DOHH2 (cell line): ENCODE measurements around the gene RASGRP1.

ENCODE experiments used
- H3F3A ChIP-seq: fragments of 200-600 bp; sonication (generic), shearing (Covaris generic); 2 replicates; pipeline ENCODE4 v1.6.0; 2016; ENCODE audit warnings: antibody characterized with exemption, mild to moderate bottlenecking; ENCODE audit not compliant: control insufficient read depth, insufficient read depth
- H3K27ac ChIP-seq: fragments of 200-600 bp; sonication (generic); 2 replicates; pipeline ENCODE4 v1.5.1; 2014; ENCODE audit warnings: low read depth, mild to moderate bottlenecking, low read length, moderate library complexity
- H3K27me3 ChIP-seq: fragments of 200-600 bp; sonication (generic); 2 replicates; pipeline ENCODE4 v1.6.1; 2014; ENCODE audit warnings: mild to moderate bottlenecking, low read length, mixed read lengths; ENCODE audit not compliant: control insufficient read depth
- H3K36me3 ChIP-seq: fragments of 200-600 bp; sonication (generic); 2 replicates; pipeline ENCODE4 v1.6.1; 2014; ENCODE audit warnings: mild to moderate bottlenecking, low read length, moderate library complexity, mixed read lengths; ENCODE audit not compliant: control insufficient read depth
- H3K4me1 ChIP-seq: fragments of 200-600 bp; sonication (generic); 2 replicates; pipeline ENCODE4 v1.6.1; 2014; ENCODE audit warnings: mild to moderate bottlenecking, low read length, mixed read lengths; ENCODE audit not compliant: control insufficient read depth
- H3K4me2 ChIP-seq: fragments of 200-600 bp; sonication (generic); 2 replicates; pipeline ENCODE4 v1.6.0; 2014; ENCODE audit warnings: mild to moderate bottlenecking, low read length, moderate library complexity
- H3K4me3 ChIP-seq: fragments of 200-600 bp; sonication (generic); 2 replicates; pipeline ENCODE4 v1.5.1; 2014; ENCODE audit warnings: mild to moderate bottlenecking, low read length, mixed read lengths
- H3K79me2 ChIP-seq: fragments of 200-600 bp; sonication (generic); 2 replicates; pipeline ENCODE4 v1.6.1; 2014; ENCODE audit warnings: mild to moderate bottlenecking, low read length, mixed read lengths; ENCODE audit not compliant: control insufficient read depth
- H3K9me2 ChIP-seq: fragments of 200-600 bp; sonication (generic); replicated peaks from 2 replicates; pipeline ENCODE4 v1.6.1; 2014; ENCODE audit warnings: mild to moderate bottlenecking, low read length, mixed read lengths; ENCODE audit not compliant: control insufficient read depth
- H3K9me3 ChIP-seq: fragments of 200-600 bp; sonication (generic); 2 replicates; pipeline ENCODE4 v1.6.1; 2014; ENCODE audit warnings: antibody characterized with exemption, low read length, mixed read lengths; ENCODE audit not compliant: control insufficient read depth, insufficient read depth
- H4K20me1 ChIP-seq: fragments of 200-600 bp; sonication (generic); 2 replicates; pipeline ENCODE4 v1.6.0; 2014; ENCODE audit warnings: low read depth, mild to moderate bottlenecking, antibody characterized with exemption, low read length, moderate library complexity; ENCODE audit not compliant: control insufficient read depth, insufficient read depth
- EZH2phosphoT487 ChIP-seq: fragments of 200-600 bp; sonication (generic); IDR thresholded peaks from 2 replicates; pipeline ENCODE4 v1.6.1; 2017; ENCODE audit warnings: borderline replicate concordance, mild to moderate bottlenecking, antibody characterized with exemption, low read length, moderate library complexity, mixed read lengths
- TF ChIP-seq, protein P1 (sequence below): fragments of 200-600 bp; sonication (generic); IDR thresholded peaks from one replicate; pipeline ENCODE4 v1.5.1; 2014; ENCODE audit warnings: antibody characterized with exemption, mild to moderate bottlenecking, low read depth, low read length; ENCODE audit not compliant: poor library complexity, severe bottlenecking

Gene RASGRP1

DNA sequence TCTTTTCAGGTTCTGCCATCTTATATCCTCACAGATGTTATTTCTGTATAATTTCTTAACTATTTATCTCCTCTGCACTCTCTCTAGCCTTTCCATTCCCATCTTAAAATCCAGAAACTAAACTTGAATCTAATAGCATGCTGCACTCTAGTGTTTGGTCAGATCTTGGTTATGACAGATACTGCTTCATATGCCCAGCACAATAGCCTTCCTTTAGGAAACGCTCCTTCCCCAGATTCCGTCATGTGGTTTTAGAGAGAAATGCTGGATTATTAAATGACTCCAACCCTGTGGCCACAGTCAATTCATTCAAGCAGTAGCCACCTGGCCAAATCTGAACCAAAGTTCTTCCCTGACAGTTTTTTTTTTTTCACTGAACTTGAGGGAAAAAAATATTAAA, 19.4 kb downstream of the RASGRP1 start:
- Histone ChIP-seq H3K9me2 (no peaks in the 10 kb centered on the region), H3K27me3 (no peaks in the 10 kb centered on the region), H3K4me1 (no peaks in the 10 kb centered on the region), H3K4me3 (no peak overlapping the region), H3K36me3 (no peaks in the 10 kb centered on the region), H3K27ac (no peak overlapping the region), H4K20me1 (no peaks in the 10 kb centered on the region), H3K4me2 (no peak overlapping the region), H3K9me3 (no peaks in the 10 kb centered on the region), H3K79me2 (no peaks in the 10 kb centered on the region), H3F3A (no peaks in the 10 kb centered on the region)
- TF ChIP-seq, protein P1, sequence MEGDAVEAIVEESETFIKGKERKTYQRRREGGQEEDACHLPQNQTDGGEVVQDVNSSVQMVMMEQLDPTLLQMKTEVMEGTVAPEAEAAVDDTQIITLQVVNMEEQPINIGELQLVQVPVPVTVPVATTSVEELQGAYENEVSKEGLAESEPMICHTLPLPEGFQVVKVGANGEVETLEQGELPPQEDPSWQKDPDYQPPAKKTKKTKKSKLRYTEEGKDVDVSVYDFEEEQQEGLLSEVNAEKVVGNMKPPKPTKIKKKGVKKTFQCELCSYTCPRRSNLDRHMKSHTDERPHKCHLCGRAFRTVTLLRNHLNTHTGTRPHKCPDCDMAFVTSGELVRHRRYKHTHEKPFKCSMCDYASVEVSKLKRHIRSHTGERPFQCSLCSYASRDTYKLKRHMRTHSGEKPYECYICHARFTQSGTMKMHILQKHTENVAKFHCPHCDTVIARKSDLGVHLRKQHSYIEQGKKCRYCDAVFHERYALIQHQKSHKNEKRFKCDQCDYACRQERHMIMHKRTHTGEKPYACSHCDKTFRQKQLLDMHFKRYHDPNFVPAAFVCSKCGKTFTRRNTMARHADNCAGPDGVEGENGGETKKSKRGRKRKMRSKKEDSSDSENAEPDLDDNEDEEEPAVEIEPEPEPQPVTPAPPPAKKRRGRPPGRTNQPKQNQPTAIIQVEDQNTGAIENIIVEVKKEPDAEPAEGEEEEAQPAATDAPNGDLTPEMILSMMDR = no peak
- no peak for TF ChIP-seq EZH2phosphoT487

DNA sequence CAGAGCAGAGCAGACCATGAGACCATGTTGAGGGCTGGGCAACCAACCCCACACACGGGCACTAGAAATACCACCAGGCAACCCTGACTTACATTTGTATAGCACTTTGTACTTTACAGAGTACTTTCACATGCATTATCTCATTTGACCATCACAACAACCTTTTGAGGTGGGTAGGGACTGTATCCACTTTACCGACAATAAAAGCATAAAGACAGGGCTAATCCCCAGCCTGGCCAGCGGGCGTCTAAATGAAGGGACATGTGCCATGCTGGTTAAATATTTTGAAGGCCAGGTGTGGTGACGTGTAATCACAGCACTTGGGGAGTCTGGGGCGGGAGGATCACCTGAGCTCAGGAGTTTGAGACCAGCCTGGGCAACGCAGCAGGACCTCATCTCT, 23.6 kb downstream of the RASGRP1 start:
- H3K4me2 ChIP-seq = no peak overlapping the region

DNA sequence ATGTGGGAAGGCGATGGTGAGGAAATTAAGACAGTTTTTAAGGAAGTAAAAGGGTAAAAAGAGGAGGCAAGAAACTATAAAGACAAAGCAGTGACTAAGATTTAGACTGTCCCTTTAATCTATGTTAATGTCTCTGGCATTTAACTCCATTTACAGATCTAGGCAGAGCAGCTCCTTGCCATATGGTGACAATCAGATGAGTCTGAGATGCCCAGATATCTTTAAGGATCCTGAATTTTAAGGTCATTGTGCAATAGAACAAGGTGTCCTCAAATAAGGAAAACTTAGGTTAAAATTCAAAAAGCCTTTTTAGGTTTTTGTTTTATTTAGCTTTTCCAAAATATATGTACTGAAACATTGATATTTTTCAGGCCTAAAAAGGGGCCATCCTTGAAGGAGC, 24.1 kb downstream of the RASGRP1 start:
- H3K79me2 ChIP-seq = no peaks in the 10 kb centered on the region
- no peaks in the 10 kb centered on the region for H3K9me2 ChIP-seq
- H3K27me3 ChIP-seq = no peaks in the 10 kb centered on the region
- no peaks in the 10 kb centered on the region for H3F3A ChIP-seq
- no peaks in the 10 kb centered on the region for H3K36me3 ChIP-seq
- no peak overlapping the region for H3K4me2 ChIP-seq
- no peaks in the 10 kb centered on the region for H3K4me1 ChIP-seq
- no peak overlapping the region for H3K27ac ChIP-seq
- H4K20me1 ChIP-seq = no peaks in the 10 kb centered on the region
- TF ChIP-seq, protein P1 = no peak
- no peak for TF ChIP-seq EZH2phosphoT487
- no peaks in the 10 kb centered on the region for H3K9me3 ChIP-seq
- no peak overlapping the region for H3K4me3 ChIP-seq

More for the DNA sequence above, 23.6 kb downstream of the RASGRP1 start:
- no peaks in the 10 kb centered on the region for H4K20me1 ChIP-seq
- H3K9me3 ChIP-seq = no peaks in the 10 kb centered on the region
- no peaks in the 10 kb centered on the region for H3K4me1 ChIP-seq
- no peak overlapping the region for H3K4me3 ChIP-seq
- no peaks in the 10 kb centered on the region for H3K9me2 ChIP-seq
- H3K79me2 ChIP-seq = no peaks in the 10 kb centered on the region
- H3K27ac ChIP-seq = no peak overlapping the region
- no peaks in the 10 kb centered on the region for H3K27me3 ChIP-seq
- H3K36me3 ChIP-seq = no peaks in the 10 kb centered on the region
- TF ChIP-seq, protein P1 = no peak
- TF ChIP-seq EZH2phosphoT487 = no peak
- no peaks in the 10 kb centered on the region for H3F3A ChIP-seq

DNA sequence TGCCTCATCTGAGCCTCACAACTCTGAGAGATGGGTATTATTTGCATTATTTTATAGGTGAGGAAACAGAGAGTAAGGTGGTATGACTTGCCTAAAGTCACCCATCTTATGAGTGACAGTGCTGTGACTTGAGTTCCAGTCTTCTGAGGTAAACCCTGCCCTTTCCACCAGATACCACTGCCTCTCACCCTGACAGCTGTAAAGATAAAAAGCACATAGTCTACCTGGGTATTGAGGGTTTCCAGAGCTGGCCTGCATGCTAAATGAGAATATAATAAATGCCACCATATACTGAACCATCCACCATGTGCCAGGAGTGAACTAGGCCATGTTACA, 25.6 kb downstream of the RASGRP1 start:
- no peaks in the 10 kb centered on the region for H3K79me2 ChIP-seq
- no peaks in the 10 kb centered on the region for H3K4me1 ChIP-seq
- H3F3A ChIP-seq = no peaks in the 10 kb centered on the region
- no peak for TF ChIP-seq EZH2phosphoT487
- TF ChIP-seq, protein P1 = no peak
- H3K9me2 ChIP-seq = no peaks in the 10 kb centered on the region
- no peaks in the 10 kb centered on the region for H4K20me1 ChIP-seq
- no peaks in the 10 kb centered on the region for H3K27me3 ChIP-seq
- H3K9me3 ChIP-seq = no peaks in the 10 kb centered on the region
- H3K4me2 ChIP-seq = no peak overlapping the region
- H3K4me3 ChIP-seq = no peak overlapping the region
- H3K27ac ChIP-seq = no peak overlapping the region
- no peaks in the 10 kb centered on the region for H3K36me3 ChIP-seq
